Stimulated activated CD4-positive, alpha-beta T cell treated with anti-CD3 and anti-CD28 coated beads, Interleukin-4, amount 100 ng/mL, for 48 hours (primary cell): Measurements from ENCODE around the gene DQX1.

Source experiments
- DNase-seq, 2 donors: peaks; one replicate each; pipeline ENCODE4 v3.0.0-alpha.2; 2020; ENCODE audit warnings: low read depth in 2 of 2

The DQX1 gene

GRCh38 chr2:74532222-74532621, 6.2 kb upstream of the DQX1 start:
- DNase-seq = no peak

DNA sequence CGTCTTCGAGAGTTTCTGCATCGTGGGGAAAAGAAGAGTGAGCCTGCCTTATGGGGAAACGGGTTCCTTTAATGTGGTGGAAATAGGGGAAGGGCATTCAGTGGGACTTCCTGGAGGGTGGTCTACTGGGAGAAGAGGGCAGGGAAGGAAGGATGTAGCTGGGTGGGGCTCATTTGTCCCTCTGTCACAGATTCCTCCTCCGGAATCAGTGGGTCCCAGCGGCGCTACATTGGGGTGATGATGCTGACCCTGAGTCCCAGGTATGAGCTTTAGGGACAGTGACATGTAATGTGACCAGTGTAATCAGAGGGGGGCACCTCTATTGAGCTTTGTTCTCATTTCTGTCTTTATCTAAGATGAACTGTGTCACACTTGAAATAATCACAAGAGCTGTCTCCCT, 5.6 kb upstream of the DQX1 start:
- DNase-seq = no peak

DNA sequence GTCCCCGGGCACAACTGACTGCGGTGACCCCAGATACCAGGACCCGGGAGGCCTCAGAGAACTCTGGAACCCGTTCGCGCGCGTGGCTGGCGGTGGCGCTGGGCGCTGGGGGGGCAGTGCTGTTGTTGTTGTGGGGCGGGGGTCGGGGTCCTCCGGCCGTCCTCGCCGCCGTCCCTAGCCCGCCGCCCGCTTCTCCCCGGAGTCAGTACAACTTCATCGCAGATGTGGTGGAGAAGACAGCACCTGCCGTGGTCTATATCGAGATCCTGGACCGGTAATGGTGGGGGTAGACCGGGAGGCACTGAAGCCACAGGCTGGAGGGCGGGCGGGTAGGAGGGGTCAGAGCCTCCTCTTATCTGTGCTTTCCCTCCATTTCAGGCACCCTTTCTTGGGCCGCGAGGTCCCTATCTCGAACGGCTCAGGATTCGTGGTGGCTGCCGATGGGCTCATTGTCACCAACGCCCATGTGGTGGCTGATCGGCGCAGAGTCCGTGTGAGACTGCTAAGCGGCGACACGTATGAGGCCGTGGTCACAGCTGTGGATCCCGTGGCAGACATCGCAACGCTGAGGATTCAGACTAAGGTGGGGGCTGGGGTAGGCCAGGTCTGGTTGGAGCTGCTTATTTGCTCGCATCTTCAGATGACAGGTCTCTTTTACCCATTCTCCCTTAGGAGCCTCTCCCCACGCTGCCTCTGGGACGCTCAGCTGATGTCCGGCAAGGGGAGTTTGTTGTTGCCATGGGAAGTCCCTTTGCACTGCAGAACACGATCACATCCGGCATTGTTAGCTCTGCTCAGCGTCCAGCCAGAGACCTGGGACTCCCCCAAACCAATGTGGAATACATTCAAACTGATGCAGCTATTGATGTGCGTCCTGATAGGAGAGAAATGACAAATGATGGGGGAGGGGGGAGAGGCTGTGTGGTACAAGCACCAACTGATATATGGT, 4.5 kb upstream of the DQX1 start:
- DNase-seq = peak; percentile 30 to 42

- DNase-seq = peak; percentile 88 to 94
Observed at GRCh38 chr2:74529357-74530238, 3.6 kb upstream of the DQX1 start, which contains the start of the genes AUP1 and HTRA2. Gene AUP1, minus strand, starts transcription at chr2:74529706. Its CDS starts 77 bp downstream, at chr2:74529629. Gene HTRA2, plus strand, starts transcription at chr2:74529933. Its CDS starts 74 bp downstream, at chr2:74530007.

DNA sequence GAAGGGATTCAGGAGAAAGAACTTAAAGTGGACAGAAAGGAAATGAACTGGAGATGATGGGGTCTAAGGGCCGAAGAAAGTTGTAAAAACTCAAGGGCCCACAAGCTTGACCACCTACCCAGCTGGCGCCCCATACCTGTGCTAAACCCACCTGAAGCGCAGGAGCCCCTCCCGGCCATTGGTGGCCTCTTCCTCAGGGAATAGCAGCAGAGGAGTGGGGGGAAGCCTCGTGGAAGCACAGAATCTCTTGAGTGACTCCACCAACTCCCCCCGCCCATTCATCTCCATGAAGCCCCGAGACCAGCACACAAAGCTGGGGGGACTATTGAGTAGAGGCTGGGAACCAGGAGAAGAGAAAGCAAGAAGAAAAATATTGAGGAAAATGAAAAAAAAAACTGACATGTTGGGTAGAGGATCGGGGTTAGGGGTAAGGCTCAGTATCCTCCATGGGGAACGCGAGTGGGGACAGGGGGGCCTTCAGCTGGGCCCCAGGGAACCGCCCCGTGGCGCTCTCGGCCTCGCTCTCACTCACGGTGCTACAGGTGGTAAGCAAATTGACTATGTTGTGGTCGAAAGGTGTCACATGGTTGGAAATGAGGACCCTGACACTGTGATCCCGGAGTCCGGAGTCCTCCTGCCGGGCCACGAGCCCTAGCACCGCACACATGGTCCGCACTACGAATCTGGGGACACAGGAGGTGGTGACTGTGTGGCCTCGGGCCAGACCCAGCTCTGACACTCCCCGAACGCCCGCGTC, 2.7 kb upstream of the DQX1 start:
- no peak for DNase-seq

GRCh38 chr2:74527741-74528140, 1.7 kb upstream of the DQX1 start:
- no peak for DNase-seq

DNA sequence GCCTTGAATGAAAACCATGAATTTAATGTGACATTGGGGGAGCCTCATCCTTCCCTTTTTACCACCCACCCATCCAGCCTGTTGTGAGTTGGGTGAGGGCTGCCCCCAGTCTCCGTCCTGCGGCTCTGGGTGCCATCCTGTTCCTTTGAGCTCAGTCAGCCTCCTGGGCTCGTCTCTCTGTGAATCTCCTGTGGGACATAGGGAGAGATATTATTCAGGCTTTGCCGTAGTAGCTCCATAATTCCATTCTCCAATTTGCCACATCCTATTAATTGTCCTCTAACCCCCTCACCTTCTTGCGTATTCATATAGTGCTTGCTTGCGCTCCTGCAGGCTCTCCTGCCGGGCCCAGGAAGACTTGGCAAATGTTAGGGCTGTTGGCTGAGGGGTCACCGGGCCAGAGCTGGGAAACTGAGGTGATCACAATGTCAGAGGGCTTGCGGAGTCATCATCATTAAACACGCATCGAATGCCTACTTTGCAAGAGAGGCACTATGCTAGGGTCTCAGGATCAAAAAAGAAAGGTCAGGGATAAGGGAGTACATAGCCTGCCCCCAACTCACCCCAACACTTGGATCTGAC, 709 bp upstream of the DQX1 start:
- no peak for DNase-seq

GRCh38 chr2:74524955-74525716, 895 bp downstream of the DQX1 start:
- DNase-seq = no peak

GRCh38 chr2:74524005-74524404, 2.0 kb downstream of the DQX1 start:
- no peak for DNase-seq

GRCh38 chr2:74522516-74522915, 3.5 kb downstream of the DQX1 start:
- no peak for DNase-seq

DNA sequence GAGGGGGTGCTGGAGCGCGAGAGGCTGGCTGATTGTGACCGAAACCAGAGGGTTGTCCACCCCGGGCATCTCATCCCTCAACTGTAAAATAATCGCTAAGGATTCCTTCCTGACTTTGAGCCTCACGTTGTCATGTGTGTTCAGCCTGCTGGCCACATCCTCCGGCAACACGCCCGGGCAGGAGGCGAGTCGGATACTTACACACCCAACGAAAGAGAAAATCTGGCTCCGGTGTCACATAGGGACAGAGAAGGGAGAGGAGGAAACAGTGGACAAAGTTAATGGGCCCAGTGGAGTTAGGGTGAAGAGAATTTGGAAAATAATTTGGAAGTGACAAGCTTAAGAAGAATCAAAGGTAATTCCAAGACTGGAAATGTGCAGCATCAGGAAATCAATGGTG, 9.4 kb downstream of the DQX1 start:
- DNase-seq = no peak

DNA sequence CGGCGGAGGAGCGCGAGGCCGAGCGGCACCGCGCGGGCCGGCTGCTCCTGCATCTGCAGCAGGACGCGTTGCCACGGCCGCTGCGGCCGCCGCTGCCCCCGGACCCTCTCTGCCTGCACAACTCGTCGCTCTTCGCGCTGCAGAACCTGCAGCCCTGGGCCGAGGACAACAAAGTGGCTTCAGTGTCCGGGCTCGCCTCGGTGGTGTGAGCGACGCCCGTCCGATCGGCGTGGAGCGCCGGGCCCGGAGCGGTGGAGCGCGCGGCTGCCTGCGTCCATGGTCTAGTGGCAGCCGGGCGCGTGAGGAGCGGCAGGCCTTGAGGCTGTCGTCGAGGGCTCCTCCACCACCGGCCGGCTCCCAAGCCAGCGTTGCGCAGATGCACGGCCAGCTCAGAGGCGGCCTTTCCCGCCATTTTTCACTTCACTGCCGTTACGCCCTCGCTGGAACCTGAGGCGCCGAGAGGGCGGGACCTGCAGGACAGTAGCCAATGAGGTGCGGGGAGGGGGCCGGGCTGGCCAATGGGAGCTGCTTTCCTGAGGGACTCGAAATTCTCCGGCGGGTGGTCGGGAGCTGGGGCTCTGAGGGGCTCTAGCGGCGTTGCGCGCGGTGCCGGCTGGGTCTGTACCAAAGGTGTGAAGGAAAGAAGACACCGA, 9.9 kb downstream of the DQX1 start:
- DNase-seq = peak; percentile 65 to 72

- no peak for DNase-seq
Observed at GRCh38 chr2:74515271-74515980, 10.6 kb downstream of the DQX1 start.

DNA sequence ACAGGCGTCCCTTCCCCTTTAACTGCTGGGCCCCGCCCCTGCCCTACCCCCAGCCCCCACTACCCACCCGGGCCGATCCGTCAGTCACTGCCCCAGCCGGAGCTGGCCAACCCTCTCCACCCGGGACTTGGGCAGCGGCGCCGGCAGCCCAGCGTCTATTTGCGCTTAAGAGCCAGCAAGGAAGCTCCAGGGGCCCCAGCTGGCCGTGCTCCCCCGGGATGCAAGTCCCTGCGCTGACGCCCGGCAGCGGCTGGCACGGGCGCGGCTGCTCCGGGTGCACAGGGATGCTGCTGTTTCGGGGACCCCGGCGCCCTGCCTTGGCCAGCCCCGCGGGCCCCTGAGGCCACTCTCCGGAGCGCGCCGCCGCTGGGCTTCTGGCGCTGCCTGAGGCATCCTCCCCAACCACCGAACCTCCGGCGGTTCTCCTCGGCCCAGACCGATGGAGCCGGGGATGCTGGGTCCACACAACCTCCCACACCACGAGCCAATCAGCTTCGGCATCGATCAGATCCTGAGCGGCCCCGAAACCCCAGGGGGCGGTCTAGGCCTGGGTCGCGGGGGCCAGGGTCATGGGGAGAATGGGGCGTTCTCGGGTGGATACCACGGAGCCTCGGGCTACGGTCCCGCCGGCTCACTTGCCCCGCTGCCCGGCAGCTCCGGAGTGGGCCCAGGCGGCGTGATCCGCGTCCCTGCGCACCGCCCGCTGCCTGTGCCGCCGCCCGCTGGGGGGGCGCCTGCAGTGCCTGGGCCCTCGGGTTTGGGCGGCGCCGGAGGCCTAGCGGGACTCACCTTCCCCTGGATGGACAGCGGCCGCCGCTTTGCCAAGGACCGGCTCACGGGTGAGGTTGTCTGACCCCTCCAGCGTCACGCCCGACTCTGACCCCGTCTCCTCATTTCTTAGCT, 11.4 kb downstream of the DQX1 start, which contains the start of gene TLX2:
Gene TLX2, plus strand, starts transcription at position 83 of the 903 bp plus-strand sequence. Its CDS starts 357 bp downstream, at position 440.
- no peak for DNase-seq

GRCh38 chr2:74513605-74514367, 12.2 kb downstream of the DQX1 start:
- DNase-seq = no peak

DNA sequence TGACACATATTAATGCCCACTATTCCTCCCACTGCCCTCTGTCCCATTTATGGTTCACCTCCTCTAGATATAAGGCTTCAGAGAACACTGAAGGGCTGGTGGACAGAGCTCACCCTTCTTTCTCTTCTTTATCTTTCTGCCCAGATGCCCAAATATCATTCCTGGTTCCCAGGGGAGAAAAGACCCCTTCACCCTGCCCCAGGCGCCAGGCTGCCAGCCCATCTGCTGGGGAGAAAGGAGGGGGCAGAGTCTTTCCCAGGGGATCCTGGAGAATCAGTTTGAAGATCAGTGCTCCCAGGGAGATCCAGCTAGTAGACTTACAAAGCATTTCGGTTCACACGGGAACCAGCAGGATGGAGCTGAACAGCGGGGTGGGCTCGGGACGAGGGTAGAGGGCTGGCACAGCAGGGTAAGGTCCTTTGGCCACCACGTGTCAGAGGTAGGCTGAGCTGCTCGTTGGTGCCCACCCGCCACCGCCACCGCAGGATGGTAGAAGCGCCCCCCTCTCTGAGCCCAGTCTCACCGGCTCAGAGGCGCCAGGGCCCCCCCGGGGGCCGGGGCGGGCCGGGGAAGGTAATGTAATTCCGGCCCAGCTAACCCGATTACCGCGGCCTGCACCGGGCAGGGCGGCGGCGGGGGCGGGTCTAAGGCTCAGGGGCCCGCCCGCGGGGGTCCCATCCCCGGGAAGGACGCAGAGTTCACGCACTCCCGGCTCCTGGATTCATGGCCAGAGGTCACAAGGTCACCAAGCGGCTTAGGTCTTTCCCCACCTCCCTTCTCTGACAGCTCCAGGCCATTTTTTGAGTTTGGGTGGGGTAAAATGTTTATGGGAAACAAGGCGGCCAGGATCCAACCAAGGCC, 13.1 kb downstream of the DQX1 start:
- no peak for DNase-seq
